Myometrial cell (primary cell): ENCODE data around the gene HOXB2. TPM values are rescaled to one million over a fixed set of nuclear protein-coding genes. Genes with fewer than 3 reads are reported as not detected.

ENCODE experiments used
- total RNA-seq: library from RNA; depleted of rRNA; stranded (reverse); fragments of >200 nt; gene quantifications from 2 replicates; pipeline ENCODE4 v1.2.3, GENCODE V29; 2015

Gene HOXB2
- total RNA-seq, result 16.7 and 20.8 TPM in 2 replicates

DNA sequence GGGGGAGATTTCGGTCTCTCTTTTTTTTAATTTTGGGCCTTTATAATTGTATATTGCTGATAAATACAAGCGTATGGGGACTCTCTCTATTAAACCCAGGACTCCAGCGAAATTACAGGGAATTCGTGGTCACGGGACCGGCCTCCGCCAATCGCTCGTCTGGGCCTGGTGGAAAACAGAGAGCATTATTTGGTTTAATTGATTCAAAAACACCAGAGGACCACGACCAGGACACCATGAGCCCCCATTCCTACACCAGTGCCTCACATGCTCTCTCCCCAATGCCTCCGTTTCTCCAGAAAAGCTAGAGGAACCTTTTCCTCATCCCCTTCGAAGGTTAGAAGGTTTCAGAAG is at the start of gene HOXB2:
Gene HOXB2 (minus strand): TSS at position 88 of the 354 bp plus-strand sequence. CDS start 198 bp downstream, outside the sequence.

DNA sequence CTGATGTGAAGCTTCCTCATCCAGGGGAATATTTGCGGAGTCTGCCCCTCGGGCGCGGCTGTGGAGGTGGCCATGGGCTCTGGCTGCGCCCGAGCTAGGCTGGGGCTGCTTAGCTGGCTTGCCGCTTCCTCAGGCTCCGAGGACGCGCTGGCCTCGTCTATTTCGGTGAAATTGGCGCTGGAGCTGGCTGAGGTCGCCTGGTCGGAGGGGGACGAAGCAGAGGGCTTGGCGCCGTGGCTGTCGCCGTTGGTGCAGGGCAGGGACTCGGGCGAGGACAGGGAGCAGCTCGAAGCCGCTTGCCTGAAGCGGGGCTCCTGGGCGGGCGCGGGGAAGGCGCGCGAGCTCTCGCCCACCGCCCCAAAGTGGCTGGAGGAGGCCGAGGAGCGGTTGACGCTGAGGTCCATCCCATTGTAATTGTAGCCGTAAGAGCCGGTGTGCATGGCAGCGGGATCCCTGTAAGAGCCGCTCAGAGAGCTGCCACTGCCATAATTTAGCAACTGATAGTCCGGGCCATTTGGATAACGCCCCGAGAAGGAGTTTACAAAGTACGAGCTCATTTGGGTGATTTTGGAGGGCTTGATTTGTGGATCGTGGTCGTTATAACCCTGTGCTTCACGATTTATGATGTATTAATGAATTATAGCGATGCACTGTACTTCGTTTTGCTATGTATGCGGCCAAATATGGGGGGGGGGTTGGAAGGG is 48.4 kb upstream of the HOXB2 start, which contains the start of gene HOXB5:
Gene HOXB5 (minus strand): TSS at position 654 of the 704 bp plus-strand sequence. CDS start 97 bp downstream, at position 557.

GRCh38 chr17:48589831-48590606 is 45.1 kb upstream of the HOXB2 start, which contains the start of gene HOXB3:
Gene HOXB3 (minus strand): TSS chr17:48590241. CDS start chr17:48552474, 37,767 bp downstream.

DNA sequence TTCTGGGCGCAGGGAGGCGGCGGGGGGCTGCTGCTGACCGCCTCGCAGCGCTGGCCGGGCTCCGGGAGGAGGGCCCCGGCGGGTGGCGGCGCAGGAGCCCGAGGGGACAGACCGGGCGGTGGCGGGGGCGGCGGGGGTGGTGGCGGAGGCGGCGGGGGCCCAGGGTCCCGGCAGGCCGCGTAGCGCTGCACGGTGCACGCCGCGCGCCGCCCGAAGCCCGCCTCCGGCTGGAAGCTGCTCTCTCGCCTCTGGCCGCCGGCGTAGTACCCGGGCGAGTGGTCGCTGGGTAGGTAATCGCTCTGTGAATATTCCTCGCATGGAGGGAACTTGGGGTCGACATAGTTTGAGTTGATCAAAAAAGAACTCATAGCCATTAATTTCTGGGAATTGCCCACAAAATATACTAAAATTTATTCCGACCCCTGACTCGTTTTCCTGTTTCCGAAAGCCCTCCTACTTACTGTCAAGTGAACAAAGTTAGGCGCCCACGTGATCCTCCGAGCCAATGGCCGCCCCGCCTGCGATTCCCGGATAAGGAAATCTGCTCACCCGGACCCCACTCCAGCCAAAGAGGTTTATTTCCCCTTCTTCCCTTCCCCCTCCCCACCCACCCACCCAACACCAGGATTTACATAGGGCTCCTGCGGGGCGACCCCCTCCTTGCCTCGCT is 33.2 kb upstream of the HOXB2 start, which contains the start of gene HOXB4:
Gene HOXB4 (minus strand): TSS at position 405 of the 670 bp plus-strand sequence. CDS start 31 bp downstream, at position 374.

DNA sequence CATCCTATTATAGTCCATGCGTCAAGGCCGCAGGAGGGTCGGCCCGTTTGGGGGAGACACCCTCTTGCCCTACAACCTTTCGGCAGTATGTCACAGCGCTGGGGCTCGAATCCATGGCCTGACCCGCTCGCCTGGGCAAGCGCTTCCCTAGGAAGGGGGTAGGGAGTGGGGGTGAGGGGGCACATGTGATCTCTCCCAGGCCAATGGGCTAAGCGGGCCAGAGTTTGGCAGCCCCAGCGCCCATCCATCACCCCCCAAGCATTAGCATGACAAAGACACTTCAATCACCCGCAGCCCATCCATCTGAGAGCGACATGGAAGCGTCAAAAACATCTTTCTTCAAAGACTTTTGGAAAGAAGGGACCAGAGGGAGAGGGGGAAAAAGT is 14.0 kb downstream of the HOXB2 start, which contains the start of gene HOXB1:
Gene HOXB1 (minus strand): TSS at position 125 of the 386 bp plus-strand sequence. CDS start 107 bp downstream, at position 18.

Other genes starting within 250 kb of the HOXB2 start
- gene SKAP1, start 114.9 kb downstream of the HOXB2 start, total RNA-seq, result not detected in 2 replicates
- gene HOXB1, start 14.1 kb downstream of the HOXB2 start, total RNA-seq, result not detected in 2 replicates
- gene HOXB4, start 33.2 kb upstream of the HOXB2 start, total RNA-seq, result 0.53 and 2.6 TPM in 2 replicates
- 5.5 and 6.4 TPM in 2 replicates for gene HOXB3, start 45.1 kb upstream of the HOXB2 start, total RNA-seq
- 0.18 TPM in 1 of 2 replicates, not detected in the other for gene HOXB5, start 48.7 kb upstream of the HOXB2 start, total RNA-seq
- gene HOXB6, start 59.9 kb upstream of the HOXB2 start, total RNA-seq, result 2.8 and 11.0 TPM in 2 replicates
- 7.1 and 7.8 TPM in 2 replicates for gene HOXB7, start 65.9 kb upstream of the HOXB2 start, total RNA-seq
- gene HOXB8, start 70.2 kb upstream of the HOXB2 start, total RNA-seq, result not detected in 2 replicates
- gene HOXB9, start 81.2 kb upstream of the HOXB2 start, total RNA-seq, result 0.71 TPM in 1 of 2 replicates, not detected in the other
- gene PRAC1, start 177.4 kb upstream of the HOXB2 start, total RNA-seq, result not detected in 2 replicates
- gene PRAC2, start 178.1 kb upstream of the HOXB2 start, total RNA-seq, result not detected in 2 replicates
- not detected in 2 replicates for gene HOXB13, start 183.6 kb upstream of the HOXB2 start, total RNA-seq